ENCODE measurements around the gene ATP6V0B. TPM values are rescaled to one million over a fixed set of nuclear protein-coding genes. Genes with fewer than 3 reads are reported as not detected.

ATP6V0B gene
- total and polyA plus RNA-seq, 9 of the 15 experiments (the other 6 are each of a cell fraction or from before 2014, with no cell fraction given): 137 to 328 (median 220) TPM

DNA sequence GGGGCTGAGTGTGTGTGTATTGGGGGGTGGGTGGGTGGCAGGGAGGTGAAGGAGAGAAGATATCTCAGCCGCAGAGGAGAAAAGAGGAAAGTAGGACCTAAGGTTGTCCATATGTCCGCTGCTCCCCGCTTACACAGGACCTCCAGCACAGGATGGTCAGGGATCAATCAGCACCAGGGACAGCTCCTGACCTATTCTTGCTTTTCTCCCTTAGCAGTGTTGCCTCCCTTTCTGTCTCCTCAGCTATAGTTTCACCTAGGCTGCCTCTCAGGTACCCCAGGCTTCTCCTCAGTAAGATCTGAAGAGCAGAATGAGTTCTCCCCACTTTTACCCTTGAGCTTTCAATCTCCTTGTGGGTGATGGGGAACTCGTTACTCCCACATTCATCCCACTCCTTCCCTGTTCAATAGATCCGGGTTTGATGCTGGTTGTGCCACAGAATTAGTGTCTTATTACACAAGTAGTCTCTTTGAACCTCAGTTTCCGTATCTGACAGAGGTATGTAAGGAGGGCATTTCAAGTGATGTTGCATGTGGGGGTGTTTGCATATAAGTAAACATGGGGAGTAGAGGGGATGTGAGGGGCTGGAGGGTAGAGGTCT is 6.3 kb upstream of the ATP6V0B start (continued):
- TF ChIP-seq ETS2 (tag; IDR thresholded peaks at IDR 0.05; ENCODE audit: borderline replicate concordance, poor library complexity, severe bottlenecking) (no peak), ZNF431 (CRISPR knock-in tag; IDR thresholded peaks at IDR 0.05) (no peak), ATF3 (IDR thresholded peaks at IDR 0.05) (no peak), ATF3 (CRISPR knock-in tag; conservative IDR thresholded peaks at IDR 0.05) (no peak), ZNF785 (CRISPR knock-in tag; IDR thresholded peaks at IDR 0.05) (no peak), C11orf30 (IDR thresholded peaks at IDR 0.05; ENCODE audit: low read depth) (no peak), ZNF511 (CRISPR knock-in tag; IDR thresholded peaks at IDR 0.05) (peak; percentile 81), SETDB1 (IDR thresholded peaks at IDR 0.05; ENCODE audit: low read length) (no peak), CXXC5 (CRISPR knock-in tag; IDR thresholded peaks at IDR 0.05) (peak; percentile 38; the same call in 1 of the 2 replicates), ZFPM2 (CRISPR knock-in tag; IDR thresholded peaks at IDR 0.05) (no peak), FOXJ3 (CRISPR knock-in tag; IDR thresholded peaks at IDR 0.05) (no peak), ZNF644 (tag; IDR thresholded peaks at IDR 0.05; ENCODE audit: low read depth) (0 out of 2 replicates have a peak, but pooled peaks have one; percentile 53), GABPB2 (CRISPR knock-in tag; conservative IDR thresholded peaks at IDR 0.05) (no peak)
- TF ChIP-seq, protein P1, sequence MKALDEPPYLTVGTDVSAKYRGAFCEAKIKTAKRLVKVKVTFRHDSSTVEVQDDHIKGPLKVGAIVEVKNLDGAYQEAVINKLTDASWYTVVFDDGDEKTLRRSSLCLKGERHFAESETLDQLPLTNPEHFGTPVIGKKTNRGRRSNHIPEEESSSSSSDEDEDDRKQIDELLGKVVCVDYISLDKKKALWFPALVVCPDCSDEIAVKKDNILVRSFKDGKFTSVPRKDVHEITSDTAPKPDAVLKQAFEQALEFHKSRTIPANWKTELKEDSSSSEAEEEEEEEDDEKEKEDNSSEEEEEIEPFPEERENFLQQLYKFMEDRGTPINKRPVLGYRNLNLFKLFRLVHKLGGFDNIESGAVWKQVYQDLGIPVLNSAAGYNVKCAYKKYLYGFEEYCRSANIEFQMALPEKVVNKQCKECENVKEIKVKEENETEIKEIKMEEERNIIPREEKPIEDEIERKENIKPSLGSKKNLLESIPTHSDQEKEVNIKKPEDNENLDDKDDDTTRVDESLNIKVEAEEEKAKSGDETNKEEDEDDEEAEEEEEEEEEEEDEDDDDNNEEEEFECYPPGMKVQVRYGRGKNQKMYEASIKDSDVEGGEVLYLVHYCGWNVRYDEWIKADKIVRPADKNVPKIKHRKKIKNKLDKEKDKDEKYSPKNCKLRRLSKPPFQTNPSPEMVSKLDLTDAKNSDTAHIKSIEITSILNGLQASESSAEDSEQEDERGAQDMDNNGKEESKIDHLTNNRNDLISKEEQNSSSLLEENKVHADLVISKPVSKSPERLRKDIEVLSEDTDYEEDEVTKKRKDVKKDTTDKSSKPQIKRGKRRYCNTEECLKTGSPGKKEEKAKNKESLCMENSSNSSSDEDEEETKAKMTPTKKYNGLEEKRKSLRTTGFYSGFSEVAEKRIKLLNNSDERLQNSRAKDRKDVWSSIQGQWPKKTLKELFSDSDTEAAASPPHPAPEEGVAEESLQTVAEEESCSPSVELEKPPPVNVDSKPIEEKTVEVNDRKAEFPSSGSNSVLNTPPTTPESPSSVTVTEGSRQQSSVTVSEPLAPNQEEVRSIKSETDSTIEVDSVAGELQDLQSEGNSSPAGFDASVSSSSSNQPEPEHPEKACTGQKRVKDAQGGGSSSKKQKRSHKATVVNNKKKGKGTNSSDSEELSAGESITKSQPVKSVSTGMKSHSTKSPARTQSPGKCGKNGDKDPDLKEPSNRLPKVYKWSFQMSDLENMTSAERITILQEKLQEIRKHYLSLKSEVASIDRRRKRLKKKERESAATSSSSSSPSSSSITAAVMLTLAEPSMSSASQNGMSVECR (CRISPR knock-in tag; IDR thresholded peaks at IDR 0.05): peak; percentile 54; the same call in 1 of the 2 replicates
- TF ChIP-seq, protein P2, sequence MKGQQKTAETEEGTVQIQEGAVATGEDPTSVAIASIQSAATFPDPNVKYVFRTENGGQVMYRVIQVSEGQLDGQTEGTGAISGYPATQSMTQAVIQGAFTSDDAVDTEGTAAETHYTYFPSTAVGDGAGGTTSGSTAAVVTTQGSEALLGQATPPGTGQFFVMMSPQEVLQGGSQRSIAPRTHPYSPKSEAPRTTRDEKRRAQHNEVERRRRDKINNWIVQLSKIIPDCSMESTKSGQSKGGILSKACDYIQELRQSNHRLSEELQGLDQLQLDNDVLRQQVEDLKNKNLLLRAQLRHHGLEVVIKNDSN (CRISPR knock-in tag; IDR thresholded peaks at IDR 0.05): peak; percentile 20; the same call in 1 of the 2 replicates
- TF ChIP-seq, protein P3, sequence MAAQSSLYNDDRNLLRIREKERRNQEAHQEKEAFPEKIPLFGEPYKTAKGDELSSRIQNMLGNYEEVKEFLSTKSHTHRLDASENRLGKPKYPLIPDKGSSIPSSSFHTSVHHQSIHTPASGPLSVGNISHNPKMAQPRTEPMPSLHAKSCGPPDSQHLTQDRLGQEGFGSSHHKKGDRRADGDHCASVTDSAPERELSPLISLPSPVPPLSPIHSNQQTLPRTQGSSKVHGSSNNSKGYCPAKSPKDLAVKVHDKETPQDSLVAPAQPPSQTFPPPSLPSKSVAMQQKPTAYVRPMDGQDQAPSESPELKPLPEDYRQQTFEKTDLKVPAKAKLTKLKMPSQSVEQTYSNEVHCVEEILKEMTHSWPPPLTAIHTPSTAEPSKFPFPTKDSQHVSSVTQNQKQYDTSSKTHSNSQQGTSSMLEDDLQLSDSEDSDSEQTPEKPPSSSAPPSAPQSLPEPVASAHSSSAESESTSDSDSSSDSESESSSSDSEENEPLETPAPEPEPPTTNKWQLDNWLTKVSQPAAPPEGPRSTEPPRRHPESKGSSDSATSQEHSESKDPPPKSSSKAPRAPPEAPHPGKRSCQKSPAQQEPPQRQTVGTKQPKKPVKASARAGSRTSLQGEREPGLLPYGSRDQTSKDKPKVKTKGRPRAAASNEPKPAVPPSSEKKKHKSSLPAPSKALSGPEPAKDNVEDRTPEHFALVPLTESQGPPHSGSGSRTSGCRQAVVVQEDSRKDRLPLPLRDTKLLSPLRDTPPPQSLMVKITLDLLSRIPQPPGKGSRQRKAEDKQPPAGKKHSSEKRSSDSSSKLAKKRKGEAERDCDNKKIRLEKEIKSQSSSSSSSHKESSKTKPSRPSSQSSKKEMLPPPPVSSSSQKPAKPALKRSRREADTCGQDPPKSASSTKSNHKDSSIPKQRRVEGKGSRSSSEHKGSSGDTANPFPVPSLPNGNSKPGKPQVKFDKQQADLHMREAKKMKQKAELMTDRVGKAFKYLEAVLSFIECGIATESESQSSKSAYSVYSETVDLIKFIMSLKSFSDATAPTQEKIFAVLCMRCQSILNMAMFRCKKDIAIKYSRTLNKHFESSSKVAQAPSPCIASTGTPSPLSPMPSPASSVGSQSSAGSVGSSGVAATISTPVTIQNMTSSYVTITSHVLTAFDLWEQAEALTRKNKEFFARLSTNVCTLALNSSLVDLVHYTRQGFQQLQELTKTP (IDR thresholded peaks at IDR 0.05; ENCODE audit: low read depth in 1 of 2, partially characterized antibody in 2 of 2): peak in 1 of 2 experiments; percentile 95

All from K562 (cell line).